22Rv1 (cell line): Measurements from ENCODE around the gene NUP153.
"Not testable (repeated sequence)": the region's sequence is repeated elsewhere in the genome, so short reads cannot be mapped to it uniquely, and the experiment has no call there.

ENCODE experiments used
- CTCF ChIP-seq: fragments of 450-650 bp; IDR thresholded peaks from 2 replicates; pipeline ENCODE4 v1.5.1; 2017; ENCODE audit warnings: mild to moderate bottlenecking
- ZFX ChIP-seq: fragments of 450-650 bp; IDR thresholded peaks from 2 replicates; pipeline ENCODE4 v1.6.1; 2017; ENCODE audit warnings: antibody characterized with exemption, borderline replicate concordance

GRCh38 chr6:17745324-17745723 is 38.6 kb upstream of the NUP153 start:
- not testable (repeated sequence) for TF ChIP-seq CTCF, ZFX
